Tibial nerve (tissue), 4 donors: ENCODE data around the gene ANKMY1. TPM values are rescaled to one million over a fixed set of nuclear protein-coding genes. Genes with fewer than 3 reads are reported as not detected.
A peak's percentile ranks its signal among the peaks of the same experiment; 100 is the strongest.

ENCODE experiments used
- DNase-seq, 2 donors: peaks; one replicate each; pipeline ENCODE4 v3.0.0-alpha.2; 2019; ENCODE audit warnings: low spot score in 2 of 2
- H3K27ac ChIP-seq, 4 donors: fragments of 200-600 bp; sonication (generic) in 3 of 4; one replicate each; pipeline ENCODE4 v1.5.1; 2017 to 2019; ENCODE audit warnings: mild to moderate bottlenecking in 1 of 4
- H3K27me3 ChIP-seq, 2 donors: fragments of 200-600 bp; sonication (generic) in 1 of 2; one replicate each; pipeline versions ENCODE4 v1.5.1 to v1.6.0; 2017 to 2019
- H3K36me3 ChIP-seq, 3 donors: fragments of 200-600 bp; sonication (generic); one replicate each; pipeline ENCODE4 v1.5.1; 2018 to 2019
- H3K4me1 ChIP-seq, 4 donors: fragments of 200-600 bp; sonication (generic) in 3 of 4; one replicate each; pipeline ENCODE4 v1.5.1; 2017 to 2019
- H3K4me3 ChIP-seq, 4 donors: fragments of 200-600 bp; sonication (generic) in 3 of 4; one replicate each; pipeline ENCODE4 v1.5.1; 2017 to 2019; ENCODE audit warnings: mild to moderate bottlenecking in 1 of 4, moderate library complexity in 1 of 4
- H3K9me3 ChIP-seq, 4 donors: fragments of 200-600 bp; sonication (generic) in 3 of 4; one replicate each; pipeline ENCODE4 v1.5.1; 2017 to 2019
- EP300 ChIP-seq, 2 donors: sonication (generic); formaldehyde crosslinking; IDR thresholded peaks; one replicate each; pipeline ENCODE4 v1.6.1; 2017; ENCODE audit warnings: antibody characterized with exemption in 2 of 2, mild to moderate bottlenecking in 1 of 2
- POLR2A ChIP-seq, 2 donors: fragments of 450-650 bp; IDR thresholded peaks; one replicate each; pipeline ENCODE4 v1.6.1; 2017; ENCODE audit warnings: antibody characterized with exemption in 2 of 2, mild to moderate bottlenecking in 2 of 2, moderate library complexity in 2 of 2
- WGBS, 2 donors: methylation state at CpG; one replicate each; pipeline ENCODE4 v1.1.5; 2018; 5-methylcytosine and 5-hydroxymethylcytosine counted together
- total RNA-seq, 4 donors: library from RNA; depleted of rRNA; stranded (reverse); fragments of >200 nt; gene quantifications; one replicate each; pipeline ENCODE4 v1.1.0, GENCODE V29; 2016
- TF ChIP-seq, protein P1 (sequence below), 5 experiments: fragments of 200-600 bp in 3 of 5; fragments of 450-650 bp in 2 of 5; sonication (generic) in 3 of 5; IDR thresholded peaks; one replicate each; pipeline ENCODE4 v1.5.1; 2016 to 2019; ENCODE audit warnings: antibody characterized with exemption in 5 of 5, mild to moderate bottlenecking in 3 of 5, moderate library complexity in 2 of 5

Gene ANKMY1
- total RNA-seq, 4 donors from 2014 or later: 14.2 to 24.0 (median 21.4) TPM

DNA sequence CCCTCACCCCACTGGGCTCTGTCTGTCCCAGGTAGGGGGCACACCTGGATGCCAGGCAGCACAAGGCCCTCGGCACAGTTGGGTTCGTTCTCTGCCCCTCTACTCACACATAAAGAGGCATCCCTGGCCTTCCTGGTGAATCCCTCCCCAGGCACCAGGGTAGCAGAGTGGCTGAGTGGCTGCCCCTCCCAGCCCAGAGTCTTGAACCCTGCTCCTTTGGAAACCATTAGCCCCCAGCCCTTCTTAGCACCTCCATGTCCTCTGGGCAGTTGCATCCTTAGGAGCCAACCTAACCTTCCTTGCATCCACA lies 120.3 kb downstream of the ANKMY1 start:
- no peaks in the 10 kb centered on the region for H3K9me3 ChIP-seq
- WGBS, 2 donors: 46 to 80% methylated on average over 2 of the region's 2 CpGs
- peak overlapping the region; percentile 17 to 95 (median 44) for H3K4me3 ChIP-seq
- H3K27ac ChIP-seq: peak overlapping the region; percentile 17 to 95 (median 86)
- H3K36me3 ChIP-seq: no peaks in the 10 kb centered on the region
- peaks cover 0 to 84% (median 20%) of the 10 kb centered on the region in 4 donors for H3K4me1 ChIP-seq
- no peaks in the 10 kb centered on the region for H3K27me3 ChIP-seq
- no peak for DNase-seq
- TF ChIP-seq EP300 (IDR thresholded peaks at IDR 0.05) (no peak), POLR2A (IDR thresholded peaks at IDR 0.05) (no peak)
- TF ChIP-seq, protein P1, sequence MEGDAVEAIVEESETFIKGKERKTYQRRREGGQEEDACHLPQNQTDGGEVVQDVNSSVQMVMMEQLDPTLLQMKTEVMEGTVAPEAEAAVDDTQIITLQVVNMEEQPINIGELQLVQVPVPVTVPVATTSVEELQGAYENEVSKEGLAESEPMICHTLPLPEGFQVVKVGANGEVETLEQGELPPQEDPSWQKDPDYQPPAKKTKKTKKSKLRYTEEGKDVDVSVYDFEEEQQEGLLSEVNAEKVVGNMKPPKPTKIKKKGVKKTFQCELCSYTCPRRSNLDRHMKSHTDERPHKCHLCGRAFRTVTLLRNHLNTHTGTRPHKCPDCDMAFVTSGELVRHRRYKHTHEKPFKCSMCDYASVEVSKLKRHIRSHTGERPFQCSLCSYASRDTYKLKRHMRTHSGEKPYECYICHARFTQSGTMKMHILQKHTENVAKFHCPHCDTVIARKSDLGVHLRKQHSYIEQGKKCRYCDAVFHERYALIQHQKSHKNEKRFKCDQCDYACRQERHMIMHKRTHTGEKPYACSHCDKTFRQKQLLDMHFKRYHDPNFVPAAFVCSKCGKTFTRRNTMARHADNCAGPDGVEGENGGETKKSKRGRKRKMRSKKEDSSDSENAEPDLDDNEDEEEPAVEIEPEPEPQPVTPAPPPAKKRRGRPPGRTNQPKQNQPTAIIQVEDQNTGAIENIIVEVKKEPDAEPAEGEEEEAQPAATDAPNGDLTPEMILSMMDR (IDR thresholded peaks at IDR 0.05): no peak

DNA sequence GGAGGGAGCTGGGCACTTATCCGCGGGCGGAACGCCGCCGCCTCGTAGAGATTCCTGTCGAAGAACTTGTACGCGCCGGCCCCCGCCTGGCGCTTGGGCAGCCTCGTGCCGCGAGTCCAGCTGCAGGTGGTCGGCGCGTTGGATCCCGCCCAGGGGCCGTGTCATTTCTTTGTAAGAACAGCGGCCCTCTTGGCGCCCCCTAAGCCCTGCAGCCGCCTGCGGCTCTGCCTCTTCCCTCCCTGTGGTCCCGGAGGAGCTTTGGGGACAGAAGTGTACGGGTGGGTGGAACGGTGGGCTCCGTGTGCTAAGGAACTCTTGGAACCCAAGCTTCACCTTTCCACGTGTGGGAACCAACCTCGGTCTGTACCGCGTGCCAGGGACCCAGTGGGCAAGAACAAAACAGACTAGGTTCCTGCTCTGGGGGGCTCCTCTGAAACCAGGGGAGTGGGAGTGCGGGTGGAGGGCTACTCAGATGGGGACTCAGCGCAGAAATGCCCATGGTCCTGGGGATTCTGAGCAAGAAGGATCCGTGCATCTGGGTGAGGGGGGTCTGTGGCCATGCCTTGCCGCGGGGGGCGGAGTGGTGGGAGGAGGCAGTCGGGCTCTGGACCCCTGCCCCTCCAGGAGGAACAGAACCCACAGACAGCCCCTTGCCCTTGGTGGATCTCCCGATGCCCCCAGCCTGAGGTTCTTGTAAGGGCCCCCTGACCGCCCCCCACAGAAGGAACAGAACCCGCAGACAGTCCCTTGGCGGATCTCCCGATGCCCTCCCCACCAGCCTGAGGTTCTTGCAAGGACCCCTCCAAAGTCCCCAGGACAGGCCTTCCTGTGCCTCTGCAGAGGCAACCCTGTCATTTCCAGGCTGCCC lies 120.9 kb downstream of the ANKMY1 start:
- 26 to 45% methylated on average over 10 to 31 of the region's 45 CpGs for WGBS, 2 donors
- Histone ChIP-seq H3K9me3 (no peaks in the 10 kb centered on the region), H3K27me3 (no peaks in the 10 kb centered on the region), H3K4me1 (peaks cover 0 to 79% (median 20%) of the 10 kb centered on the region in 4 donors), H3K4me3 (peak overlapping the region; percentile 33 to 95 (median 65)), H3K36me3 (no peaks in the 10 kb centered on the region), H3K27ac (peak overlapping the region in 3 of 4 donors; percentile 84 to 95 (median 88))
- no peak for DNase-seq
- no peak for TF ChIP-seq POLR2A (IDR thresholded peaks at IDR 0.05)
- TF ChIP-seq EP300 (IDR thresholded peaks at IDR 0.05): no peak
- TF ChIP-seq, protein P1 (IDR thresholded peaks at IDR 0.05): no peak

DNA sequence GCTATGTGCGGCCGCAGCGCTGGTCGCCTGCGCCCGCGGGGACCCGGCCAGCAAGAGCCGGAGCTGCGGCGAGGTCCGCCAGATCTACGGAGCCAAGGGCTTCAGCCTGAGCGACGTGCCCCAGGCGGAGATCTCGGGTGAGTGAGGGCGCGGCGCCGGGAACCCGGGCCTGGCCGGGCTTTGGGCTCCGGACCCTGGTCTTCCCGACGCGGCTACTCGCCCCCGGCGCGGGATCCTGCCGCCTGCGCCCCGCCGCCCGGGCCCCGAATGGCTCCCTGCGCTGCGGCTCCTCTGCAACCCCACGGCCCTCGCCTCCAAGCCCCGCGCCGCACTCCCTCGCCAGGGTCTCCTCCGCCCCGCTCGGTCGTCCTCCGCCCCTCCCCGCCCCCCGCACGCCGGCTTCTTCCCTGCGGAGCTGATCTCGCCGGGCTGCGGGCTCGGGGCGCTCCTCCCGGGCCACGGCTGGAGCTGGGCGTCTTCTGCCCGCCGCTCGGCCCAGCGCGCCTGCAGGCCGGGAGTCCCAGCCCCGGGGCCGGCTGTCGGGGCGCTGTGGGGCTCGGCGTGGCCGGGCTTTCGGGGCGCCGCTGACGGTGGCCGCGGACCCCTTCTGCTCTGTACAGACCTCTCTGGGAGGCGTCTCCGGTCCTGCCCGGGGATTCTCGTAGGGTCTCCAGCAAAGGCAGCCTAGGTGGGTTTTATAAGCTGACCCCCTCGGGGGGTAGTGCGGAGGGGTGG lies 121.7 kb downstream of the ANKMY1 start:
- Histone ChIP-seq H3K27ac (peak overlapping the region; percentile 76 to 95 (median 86)), H3K36me3 (no peaks in the 10 kb centered on the region), H3K4me1 (peaks cover 0 to 71% (median 20%) of the 10 kb centered on the region in 4 donors), H3K9me3 (no peaks in the 10 kb centered on the region), H3K4me3 (peak overlapping the region; percentile 33 to 95 (median 65)), H3K27me3 (no peaks in the 10 kb centered on the region)
- TF ChIP-seq EP300 (IDR thresholded peaks at IDR 0.05): no peak
- TF ChIP-seq, protein P1 (IDR thresholded peaks at IDR 0.05): no peak
- TF ChIP-seq POLR2A (IDR thresholded peaks at IDR 0.05): no peak
- DNase-seq: no peak
- 0 to 1% methylated on average over 42 to 57 of the region's 88 CpGs for WGBS, 2 donors

DNA sequence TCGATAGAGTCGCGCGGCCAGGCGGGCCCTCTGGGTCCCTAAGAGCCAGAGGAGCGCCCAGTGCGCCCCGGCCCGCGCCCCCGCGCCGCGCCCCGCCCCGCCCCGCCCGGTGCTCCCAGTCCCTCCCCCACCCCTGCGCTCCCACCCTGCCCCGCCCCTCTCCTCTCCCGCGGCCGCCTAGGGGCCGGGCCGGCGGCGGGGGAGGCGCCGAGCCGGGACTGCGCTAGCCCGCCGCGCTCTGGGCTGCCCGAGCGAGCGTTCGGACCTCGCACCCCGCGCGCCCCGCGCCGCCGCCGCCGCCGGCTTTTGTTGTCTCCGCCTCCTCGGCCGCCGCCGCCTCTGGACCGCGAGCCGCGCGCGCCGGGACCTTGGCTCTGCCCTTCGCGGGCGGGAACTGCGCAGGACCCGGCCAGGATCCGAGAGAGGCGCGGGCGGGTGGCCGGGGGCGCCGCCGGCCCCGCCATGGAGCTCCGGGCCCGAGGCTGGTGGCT lies 122.3 kb downstream of the ANKMY1 start, which contains the start of gene GPC1:
GPC1 (plus strand) TSS at position 207 of the 491 bp plus-strand sequence; CDS start at position 463, 256 bp downstream.
- TF ChIP-seq POLR2A (IDR thresholded peaks at IDR 0.05) (peak in 1 of 2 donors; percentile 64), EP300 (IDR thresholded peaks at IDR 0.05) (no peak)
- TF ChIP-seq, protein P1 (IDR thresholded peaks at IDR 0.05): peak in 1 of 5 experiments; percentile 22
- Histone ChIP-seq H3K4me3 (peak within 1 kb of the TSS; percentile 40 to 95 (median 70)), H3K4me1 (peaks cover 0 to 66% (median 20%) of the 10 kb centered on the region in 4 donors), H3K27me3 (no peaks in the 10 kb centered on the region), H3K9me3 (no peaks in the 10 kb centered on the region), H3K36me3 (no peaks in the 10 kb centered on the region), H3K27ac (peak within 1 kb of the TSS; percentile 76 to 95 (median 86))
- WGBS, 2 donors: 0 to 1% methylated on average over 15 to 20 of the region's 77 CpGs
- DNase-seq: peak; percentile 39 to 49
